ENCODE data around the gene GSN.

DNA sequence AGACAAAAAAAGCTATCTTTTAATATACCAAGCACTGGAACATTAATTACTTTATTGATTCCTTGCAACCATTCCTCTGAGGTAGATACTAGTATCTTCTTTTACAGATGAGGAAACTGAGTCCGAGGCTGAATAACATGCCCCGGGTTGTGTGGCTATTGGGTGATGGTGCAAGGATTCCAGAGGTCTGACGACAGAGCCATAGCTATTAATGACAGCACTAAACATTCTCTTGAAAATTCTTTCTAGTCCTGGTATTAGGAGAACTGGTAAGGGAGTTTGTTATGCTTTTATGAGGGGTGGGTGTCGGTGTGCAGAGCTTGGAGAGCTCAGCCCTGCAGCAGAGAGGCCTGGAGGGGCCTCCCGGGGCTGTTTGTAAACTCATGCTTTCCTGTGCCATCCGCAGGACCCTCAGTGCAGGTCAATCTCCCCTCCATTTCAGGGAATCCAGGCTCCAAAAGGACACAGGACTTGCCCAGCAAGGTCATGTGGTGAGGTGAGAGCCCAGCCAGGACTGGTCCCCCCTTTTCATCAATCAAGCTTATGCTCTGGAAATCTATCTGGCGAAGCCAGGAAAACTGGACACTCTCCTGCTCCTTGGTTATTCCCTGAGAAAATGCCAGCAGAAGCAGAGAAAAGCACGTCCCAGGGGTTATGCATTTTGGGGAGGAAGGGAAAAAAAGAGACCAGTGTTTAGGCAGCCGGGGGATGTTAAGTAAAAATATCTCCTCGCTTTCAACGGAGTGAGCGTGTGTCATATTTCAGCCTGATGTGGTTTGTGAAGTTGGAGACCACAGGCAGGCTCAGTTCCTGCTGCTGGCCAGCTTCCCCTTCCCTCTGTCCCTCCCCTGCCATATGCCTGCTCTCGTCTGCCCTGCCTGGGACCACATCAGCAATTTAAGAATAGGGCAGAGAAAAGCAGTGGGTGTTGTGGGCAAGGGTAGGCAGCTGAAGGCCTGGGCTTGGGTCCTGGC lies 3.7 kb downstream of the GSN start:
- TF ChIP-seq POLR2A (IDR thresholded peaks at IDR 0.05; ENCODE audit: extremely low read depth, insufficient read length), result no peak
- TF ChIP-seq CTCF (IDR thresholded peaks at IDR 0.05; ENCODE audit: low read depth, low read length), result no peak
